Measurements from ENCODE around the gene TPGS2.
"Not testable (repeated sequence)": the region's sequence is repeated elsewhere in the genome, so short reads cannot be mapped to it uniquely, and the experiment has no call there.

Gene TPGS2

DNA sequence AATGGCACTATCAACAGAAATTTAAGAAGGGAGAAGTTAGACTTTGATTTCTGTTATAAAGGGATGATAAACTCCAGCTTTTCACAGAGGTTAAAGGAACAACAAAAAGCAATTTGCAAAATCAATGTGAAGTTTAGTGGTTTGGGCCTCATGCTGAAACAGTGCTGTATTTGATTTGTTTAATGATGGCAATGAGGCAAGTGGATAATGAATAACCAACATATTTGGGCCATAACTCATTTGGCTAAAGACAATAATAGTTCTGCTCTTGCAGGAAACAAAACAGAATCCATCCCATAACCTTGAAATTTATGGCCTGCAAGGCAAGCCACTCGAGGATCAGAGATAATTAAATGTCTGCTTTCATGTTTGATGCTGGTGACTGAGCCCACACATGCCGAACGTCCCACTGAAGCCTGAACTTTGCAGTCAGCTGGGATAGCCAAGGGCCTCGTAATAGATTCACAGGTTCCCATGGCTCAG is 56.5 kb downstream of the TPGS2 start:
- DNase-seq, result peak; percentile 28

DNA sequence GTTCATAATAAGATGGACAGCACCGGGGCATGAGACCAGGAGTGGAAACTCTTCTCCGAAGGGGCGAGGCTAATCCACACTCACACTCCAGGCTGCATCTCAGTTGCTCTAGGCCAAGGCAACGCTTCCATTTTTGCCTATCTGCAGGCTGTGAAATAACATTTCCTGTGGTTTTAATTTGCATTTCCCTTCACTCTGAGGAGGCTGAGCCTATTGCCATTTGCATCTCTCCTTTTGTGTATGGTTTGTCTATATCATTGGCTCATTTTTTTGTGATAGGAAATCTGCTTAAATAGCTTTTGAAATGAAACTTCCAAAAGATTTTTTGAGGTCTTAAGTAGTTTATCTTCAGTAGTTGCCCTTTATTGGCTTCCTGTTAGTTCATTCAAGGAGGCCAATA is 57.6 kb downstream of the TPGS2 start:
- no peak for DNase-seq

DNA sequence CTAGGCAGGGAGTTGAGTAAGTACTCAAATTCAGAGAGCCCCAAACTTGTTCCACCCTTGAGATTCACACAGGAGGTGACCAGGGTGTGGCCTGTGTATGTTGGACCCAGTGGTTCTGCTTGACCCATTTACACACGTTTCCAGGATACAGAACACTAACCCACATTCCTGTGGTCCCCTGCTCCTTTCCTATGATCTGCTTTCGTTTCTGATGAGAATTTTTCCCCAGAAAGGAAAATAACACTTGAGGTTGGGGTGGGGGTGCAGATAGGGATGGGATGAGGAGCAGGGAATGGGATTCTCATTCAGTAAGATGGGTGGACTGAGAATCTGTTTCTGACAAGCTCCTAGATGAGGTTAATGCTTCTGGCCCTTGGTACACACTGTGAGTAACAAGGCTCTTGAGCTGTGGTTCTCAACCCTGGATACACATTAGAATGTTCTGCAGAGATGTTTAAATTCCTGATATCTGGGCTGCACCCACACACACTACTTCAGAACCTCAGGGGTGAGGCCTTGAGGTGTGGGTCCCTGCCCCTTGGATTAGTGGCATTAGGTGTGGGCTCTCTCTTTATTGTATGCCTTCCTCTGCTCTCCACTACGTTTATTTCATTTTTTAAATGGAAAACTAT is 58.4 kb downstream of the TPGS2 start:
- DNase-seq, result no peak

DNA sequence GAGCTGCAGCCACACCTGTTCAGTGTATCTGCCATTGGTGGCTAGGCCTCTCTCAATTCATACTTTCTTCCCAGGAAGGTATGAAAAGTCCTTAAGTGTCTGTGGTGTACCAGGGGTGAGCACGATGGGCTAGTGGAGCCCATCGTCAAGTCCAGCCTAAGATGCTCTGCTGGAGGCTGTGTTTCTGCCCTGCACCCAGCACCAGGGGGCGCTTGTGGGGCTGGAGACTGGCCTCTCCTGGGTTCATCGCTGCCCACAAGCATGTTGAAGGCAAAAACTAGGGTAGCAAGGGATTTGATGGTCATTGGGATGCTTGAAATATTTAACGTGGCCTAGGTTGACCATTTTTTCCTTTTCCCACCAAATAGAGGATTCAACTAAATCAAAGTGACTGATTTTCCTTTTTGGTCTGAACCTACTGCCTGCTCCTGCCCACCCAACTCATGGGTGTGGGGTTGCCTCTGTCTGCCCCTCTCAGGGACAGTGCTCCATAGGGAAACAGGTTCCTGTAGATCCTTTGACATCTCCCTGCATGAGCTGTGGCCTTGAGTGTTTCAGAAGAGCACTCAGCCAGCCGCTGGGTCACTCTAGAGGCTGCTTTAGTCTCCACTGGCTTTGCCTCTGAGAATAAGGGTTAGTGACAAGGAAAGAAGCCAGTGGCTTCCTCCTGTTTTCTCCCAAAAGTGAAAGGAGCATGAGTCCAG is 59.0 kb downstream of the TPGS2 start:
- DNase-seq, result no peak

DNA sequence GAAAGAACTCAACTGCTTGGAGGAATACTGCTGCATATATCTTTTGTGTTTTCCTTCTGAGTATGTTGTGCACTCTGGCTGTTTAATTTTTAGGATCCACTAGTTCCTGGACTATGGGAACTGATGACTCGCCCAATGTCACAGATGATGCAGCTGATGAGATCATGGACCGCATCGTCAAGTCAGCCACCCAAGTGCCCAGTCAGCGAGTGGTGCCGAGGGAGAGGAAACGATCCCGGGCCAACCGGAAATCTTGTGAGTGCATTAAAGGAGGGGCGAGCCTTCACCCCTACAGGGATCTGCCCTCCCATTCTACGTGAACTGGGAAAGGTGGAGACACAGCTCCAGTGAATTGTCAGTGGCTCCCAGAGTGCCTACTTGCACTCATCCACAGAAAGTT is 59.6 kb downstream of the TPGS2 start:
- DNase-seq, result peak; percentile 10

DNA sequence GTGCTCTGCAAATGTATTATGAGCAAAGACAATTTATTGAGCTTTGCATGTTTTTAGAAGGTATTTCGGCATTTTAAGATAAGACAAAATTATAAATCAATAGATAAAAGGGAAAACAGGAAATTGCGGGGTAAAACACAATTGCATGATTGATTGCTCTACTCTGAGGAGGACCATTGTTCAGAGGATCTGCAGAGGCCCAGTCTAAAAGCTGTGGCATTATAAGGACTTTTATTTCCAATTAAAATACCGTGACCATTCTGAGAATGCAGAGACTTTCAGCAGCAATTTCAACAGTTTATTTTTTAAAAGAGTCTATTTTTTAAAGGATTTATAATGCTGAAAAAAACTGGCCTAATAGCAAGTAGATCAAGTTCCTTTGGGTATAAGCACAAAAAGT is 62.0 kb downstream of the TPGS2 start:
- no peak for DNase-seq

DNA sequence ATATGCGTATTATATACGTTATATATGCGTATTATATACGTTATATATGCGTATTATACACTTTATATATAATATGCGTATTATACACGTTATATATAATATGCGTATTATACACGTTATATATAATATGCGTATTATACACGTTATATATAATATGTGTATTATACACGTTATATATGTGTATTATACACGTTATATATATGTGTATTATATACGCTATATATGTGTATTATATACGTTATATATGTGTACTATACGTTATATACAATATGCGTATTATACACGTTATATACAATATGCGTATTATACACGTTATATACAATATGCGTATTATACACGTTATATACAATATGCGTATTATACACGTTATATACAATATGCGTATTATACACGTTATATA is 65.8 kb downstream of the TPGS2 start:
- DNase-seq, result not testable (repeated sequence)

DNA sequence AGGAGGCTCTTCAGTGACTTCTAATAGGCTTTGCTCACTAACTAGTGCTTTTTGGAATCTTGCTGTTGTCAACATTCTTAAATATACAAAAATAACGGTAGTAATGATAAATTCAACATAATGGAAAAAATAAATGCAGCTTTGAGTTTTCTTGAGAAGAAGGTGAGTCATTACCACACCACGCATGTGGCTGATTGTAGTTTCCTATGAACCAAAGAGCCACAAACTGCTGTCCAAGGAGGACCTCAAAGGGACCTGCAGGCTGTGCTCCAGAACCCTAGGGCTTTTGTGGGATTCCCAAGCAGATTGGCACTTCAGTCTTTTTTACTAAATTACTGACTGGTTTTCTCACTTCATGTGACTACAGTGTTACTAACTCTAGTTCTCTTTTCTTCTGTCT is 66.7 kb downstream of the TPGS2 start:
- DNase-seq, result peak; percentile 24

DNA sequence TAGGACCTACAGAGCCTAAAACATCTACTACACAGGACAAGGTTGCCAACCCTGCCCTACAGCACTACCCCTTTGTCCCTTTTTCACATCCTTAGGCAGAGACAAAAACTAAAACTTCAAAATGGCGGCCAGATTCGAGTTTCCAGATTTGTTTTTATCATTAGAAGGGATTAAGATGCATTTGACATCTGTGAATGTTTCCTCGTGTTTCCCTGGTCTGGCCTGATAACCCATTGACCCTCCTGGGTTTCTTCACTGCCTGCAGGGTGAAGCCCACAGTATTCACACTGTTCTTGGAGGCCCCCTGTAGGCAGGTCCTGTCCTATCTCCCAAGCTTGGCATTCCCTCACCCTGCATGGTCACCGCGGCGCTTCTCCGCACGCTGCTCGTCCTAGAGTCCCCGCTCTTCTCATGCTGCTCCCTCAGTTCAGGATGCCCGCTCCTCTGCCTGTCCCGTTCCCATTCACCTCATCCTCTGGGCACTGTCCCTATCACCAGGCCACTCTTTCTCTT is 67.6 kb downstream of the TPGS2 start:
- no peak for DNase-seq

DNA sequence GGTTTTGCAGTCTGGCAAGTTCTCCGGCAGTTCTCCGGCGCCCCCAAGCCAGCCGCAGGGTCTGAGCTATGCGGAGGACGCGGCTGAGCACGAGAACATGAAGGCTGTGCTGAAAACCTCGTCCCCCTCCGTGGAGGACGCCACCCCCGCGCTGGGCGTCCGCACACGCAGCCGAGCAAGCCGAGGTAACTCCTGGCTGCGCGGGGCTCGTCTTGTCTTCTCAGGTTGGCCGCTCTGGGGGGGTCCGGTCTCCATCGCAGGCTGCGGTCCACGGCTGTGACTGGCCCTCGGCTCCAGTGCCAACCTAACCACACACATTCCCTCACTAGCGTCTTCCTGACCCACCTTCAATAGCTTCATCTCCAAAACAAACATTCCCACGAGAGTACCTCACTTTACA is 68.2 kb downstream of the TPGS2 start:
- DNase-seq, result no peak

DNA sequence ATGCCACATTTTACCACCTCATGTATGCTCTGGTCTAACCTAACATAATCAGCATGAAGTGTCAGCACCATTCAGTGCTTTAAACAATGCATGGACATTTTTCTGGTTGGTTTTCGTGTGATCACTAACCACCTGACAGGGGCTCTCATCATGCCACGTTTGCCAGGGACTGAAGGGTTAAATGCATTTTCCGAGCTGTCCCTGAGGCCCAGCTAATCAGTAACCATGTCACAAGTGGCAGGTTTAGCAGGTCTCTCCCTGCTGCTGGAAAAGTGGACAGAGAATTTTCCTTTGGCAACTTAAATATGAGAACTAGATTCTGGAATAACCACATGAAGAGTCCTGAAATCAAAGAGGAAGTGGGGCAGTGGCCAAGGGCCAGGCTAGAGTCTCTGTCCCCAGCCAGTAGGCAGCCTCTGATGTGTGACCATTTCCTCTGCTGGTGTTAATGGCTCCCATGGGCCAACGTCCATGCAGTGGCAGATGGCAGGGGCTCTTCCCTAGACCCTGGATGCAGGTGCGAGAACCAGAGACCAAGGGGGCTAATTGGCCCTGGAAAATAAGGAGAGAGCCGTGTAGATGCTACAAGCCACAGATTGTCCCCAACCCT is 69.5 kb downstream of the TPGS2 start:
- no peak for DNase-seq

DNA sequence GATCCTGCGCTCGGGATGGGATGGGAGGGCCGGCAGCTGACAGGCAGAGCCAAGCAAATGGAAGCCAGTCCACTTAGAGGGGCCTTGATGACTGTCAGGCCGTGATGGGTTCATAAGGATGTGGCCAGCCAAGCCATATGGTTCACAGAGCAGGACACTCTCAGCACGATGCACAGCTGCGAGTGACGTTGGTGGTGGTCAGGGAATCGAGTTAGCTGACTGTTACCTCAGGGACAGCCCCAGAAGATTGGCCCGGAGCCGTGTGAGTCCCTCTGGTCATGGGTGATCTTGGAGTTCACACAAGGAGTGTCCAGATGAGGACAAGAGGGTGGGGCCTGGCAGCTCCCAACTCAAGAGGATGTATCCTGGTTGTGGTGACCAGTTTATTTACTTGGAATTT is 70.2 kb downstream of the TPGS2 start:
- DNase-seq, result peak; percentile 8

DNA sequence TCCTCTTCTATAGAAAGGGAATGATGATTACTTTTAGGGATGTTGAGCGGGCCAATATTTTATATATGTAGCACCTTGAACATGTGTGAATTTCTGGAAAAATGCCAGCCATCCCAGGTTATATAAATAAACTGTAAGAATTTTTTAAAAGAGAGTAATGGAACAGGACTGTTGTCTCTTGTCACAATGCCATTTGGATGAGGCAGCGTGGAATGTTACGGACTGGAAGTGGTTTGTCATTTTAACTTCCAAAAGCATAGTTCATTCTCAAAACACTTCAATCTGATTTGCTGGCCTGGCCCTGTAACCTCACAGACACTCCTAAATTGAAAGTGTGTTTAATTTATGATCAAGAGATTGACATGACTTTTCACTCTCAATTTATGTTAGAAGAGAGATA is 70.8 kb downstream of the TPGS2 start:
- peak; percentile 48 for DNase-seq

DNA sequence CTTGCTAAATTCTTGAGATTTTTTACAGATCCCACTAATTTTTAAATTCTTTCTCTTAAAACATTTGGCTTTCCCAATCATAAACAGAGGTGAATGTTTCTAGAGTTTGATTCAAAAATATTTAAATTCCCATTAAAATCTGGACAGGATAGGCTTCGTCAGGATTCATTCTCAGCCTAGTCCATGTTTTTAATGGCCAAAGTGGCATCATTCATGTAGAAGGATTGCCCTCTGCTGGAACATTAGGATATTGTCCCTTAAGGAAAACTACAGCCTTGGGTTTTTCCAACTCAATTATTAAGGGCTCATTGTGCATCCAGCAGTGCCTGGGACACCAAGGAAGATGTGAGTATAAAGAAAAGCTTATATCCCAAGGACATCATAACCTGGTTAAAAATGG is 71.7 kb downstream of the TPGS2 start:
- DNase-seq, result peak; percentile 74

DNA sequence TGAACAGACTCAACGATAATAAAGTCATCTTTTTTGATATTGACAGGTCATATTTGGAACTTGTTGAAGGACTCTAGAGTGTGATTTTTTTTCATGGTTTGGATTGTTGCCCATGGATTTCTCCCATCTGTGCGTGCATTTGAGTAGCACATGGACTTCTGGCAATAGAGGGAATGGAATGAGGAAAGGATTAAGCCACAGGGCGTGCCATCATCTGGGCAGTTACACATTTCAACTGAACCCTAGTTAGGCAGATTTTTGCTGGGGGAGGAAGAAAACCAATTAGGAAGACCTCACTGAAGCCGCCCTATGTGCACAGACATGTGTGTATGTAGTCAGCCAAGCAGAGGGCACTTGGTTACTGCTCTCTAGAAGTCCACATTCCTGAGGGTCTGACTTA is 72.6 kb downstream of the TPGS2 start:
- peak; percentile 87 for DNase-seq

DNA sequence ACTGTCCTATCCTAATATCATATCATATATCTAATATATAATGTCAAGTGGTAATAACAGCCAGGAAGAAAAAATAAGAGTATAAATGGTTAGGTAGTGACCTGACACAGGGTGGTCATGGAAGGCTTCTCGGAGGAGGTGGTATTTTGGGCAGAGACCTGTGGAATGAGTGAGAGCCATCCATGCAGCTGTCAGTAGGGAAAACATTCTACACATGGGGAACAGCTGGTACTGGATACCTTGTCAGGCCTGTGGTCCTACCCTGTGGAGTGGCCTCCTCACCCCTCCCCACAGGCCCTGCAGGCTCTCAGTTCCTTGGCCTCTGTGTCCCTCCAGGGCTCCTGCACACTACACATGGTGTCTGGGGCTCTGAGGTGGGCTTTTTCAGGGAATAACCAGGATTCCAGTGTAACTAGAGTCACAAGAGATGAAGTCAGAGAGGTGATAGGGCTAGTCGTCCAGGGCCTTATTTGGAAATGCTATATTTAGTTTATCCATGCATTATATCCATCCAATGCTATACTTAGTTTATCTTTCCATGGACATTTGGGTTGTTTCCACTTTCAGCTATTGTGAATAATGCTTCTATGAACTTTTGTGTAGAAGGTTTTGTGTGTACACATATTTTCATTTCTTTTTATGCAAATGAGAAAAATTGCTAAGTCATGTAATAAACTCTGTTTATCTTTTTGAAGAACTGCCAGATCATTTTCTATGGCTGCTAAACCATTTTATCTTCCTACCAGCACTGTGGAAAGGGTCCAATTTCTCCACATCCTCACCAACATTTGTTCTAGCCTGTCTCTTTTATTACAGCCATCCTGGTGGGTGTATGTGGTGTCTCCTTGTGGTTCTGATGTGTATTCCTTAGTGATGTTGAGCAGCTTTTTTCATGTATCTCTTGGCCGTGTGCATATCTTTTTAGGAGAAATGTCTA is 75.6 kb downstream of the TPGS2 start:
- DNase-seq, result peak; percentile 46

DNA sequence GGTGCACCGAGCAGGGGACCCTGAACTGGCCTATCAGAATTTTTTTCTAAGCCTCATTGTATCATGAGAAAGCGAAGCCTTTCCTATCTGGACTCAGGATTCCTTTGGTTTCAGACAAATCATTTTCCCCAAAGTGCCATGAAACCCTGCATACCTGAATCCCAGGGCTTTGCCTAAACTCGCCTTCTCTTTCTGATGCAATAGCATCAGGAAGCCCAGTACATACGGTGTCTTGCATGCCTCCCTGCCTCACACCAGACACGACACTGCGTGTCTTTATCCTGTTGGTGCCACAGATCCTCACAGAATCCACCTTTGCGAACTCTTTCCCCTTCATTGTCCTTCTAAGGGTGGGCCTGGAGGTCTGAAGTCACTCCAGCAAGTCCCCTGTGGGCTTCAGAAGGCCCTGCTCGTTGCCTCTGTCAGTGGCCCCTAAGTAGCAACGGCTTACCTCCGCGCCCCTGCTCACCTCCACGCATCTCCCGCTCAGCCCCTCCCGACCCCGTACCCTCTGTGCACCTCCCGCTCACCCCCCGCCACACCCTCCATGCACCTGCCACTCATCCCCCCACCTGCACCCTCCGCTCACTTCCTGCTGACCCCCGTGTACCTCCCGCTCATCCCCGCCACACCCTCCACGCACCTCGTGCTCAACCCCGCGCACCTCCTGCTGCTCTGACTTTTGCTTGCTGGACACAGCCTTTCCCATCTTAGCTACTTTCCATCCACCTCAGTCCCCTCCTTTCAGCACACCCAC is 83.4 kb downstream of the TPGS2 start:
- DNase-seq, result no peak

DNA sequence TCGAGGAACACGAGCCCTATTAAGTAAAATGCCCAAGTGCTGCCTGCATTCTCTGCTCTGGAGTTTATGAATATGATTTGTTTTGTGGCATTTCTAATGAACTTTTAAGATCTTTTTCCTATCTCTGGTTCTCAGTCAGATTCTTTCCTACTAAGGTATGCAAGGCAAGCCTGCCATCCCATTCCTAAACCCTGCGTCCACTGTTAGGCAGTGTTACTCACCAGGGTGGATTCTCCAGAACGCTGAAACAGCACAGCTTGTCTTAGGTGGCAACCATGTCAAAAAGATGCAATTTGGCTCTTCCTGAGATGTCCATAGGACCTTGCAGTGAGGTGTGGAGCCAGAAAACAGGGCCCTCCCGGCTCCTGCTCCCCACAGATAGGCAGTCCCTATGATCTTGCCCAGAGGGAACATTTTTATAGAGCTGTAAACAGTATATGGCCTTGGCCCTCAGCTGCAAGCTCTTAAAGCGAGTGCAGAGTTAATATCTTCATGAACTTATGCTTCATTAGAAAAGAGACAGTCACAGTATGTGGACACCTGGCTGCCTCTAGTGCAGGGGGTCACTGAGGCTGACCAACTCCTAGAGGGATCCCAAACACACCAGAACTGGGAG is 84.4 kb downstream of the TPGS2 start:
- peak; percentile 13 for DNase-seq
